Activated naive CD8-positive, alpha-beta T cell treated with anti-CD3 and anti-CD28 coated beads, Interleukin-2, amount 50 U/mL, for 16 hours (primary cell): ENCODE data around the gene NCAPD3.
A peak's percentile ranks its signal among the peaks of the same experiment; 100 is the strongest.
"Not testable (repeated sequence)": the region's sequence is repeated elsewhere in the genome, so short reads cannot be mapped to it uniquely, and the experiment has no call there.

Source experiments
- DNase-seq: peaks from one replicate; pipeline ENCODE4 v3.0.0-alpha.2; 2020; ENCODE audit warnings: low read depth, low spot score

The NCAPD3 gene

GRCh38 chr11:134223836-134224709 is at the start of gene NCAPD3, which contains the start of gene VPS26B:
TSS of gene NCAPD3 (minus strand) at chr11:134223967. CDS start at chr11:134223926, 41 bp downstream.
TSS of gene VPS26B (plus strand) at chr11:134224671. CDS start at chr11:134225123, 452 bp downstream.
- DNase-seq = peak; percentile 92

- no peak for DNase-seq
Measured at GRCh38 chr11:134273317-134273712, 49.5 kb upstream of the NCAPD3 start.

GRCh38 chr11:134272381-134273316 is 48.9 kb upstream of the NCAPD3 start:
- no peak for DNase-seq

GRCh38 chr11:134271978-134272377 is 48.2 kb upstream of the NCAPD3 start:
- no peak for DNase-seq

- no peak for DNase-seq
Measured at GRCh38 chr11:134270250-134270714, 46.5 kb upstream of the NCAPD3 start.

GRCh38 chr11:134267966-134268365 is 44.2 kb upstream of the NCAPD3 start:
- no peak for DNase-seq

- no peak for DNase-seq
Measured at GRCh38 chr11:134267461-134267860, 43.7 kb upstream of the NCAPD3 start.

- DNase-seq = no peak
Measured at GRCh38 chr11:134266841-134267251, 43.1 kb upstream of the NCAPD3 start.

GRCh38 chr11:134266440-134266839 is 42.7 kb upstream of the NCAPD3 start:
- no peak for DNase-seq

GRCh38 chr11:134264966-134265764 is 41.4 kb upstream of the NCAPD3 start:
- no peak for DNase-seq

GRCh38 chr11:134261626-134262488 is 38.1 kb upstream of the NCAPD3 start:
- DNase-seq = no peak

GRCh38 chr11:134260983-134261382 is 37.2 kb upstream of the NCAPD3 start:
- no peak for DNase-seq

GRCh38 chr11:134260503-134260902 is 36.7 kb upstream of the NCAPD3 start:
- no peak for DNase-seq

- no peak for DNase-seq
Measured at GRCh38 chr11:134258577-134258976, 34.8 kb upstream of the NCAPD3 start.

- DNase-seq = no peak
Measured at GRCh38 chr11:134257101-134257500, 33.3 kb upstream of the NCAPD3 start.

- DNase-seq = not testable (repeated sequence)
Measured at GRCh38 chr11:134255184-134255561, 31.4 kb upstream of the NCAPD3 start.

- no peak for DNase-seq
Measured at GRCh38 chr11:134254433-134255183, 30.8 kb upstream of the NCAPD3 start.

- peak; percentile 94 for DNase-seq
Measured at GRCh38 chr11:134253188-134253993, 29.6 kb upstream of the NCAPD3 start, which contains the start of the genes ACAD8 and THYN1. TSS of gene ACAD8 (plus strand) at chr11:134253568. CDS start at chr11:134253601, 33 bp downstream. TSS of gene THYN1 (minus strand) at chr11:134253352. CDS start at chr11:134252882, 470 bp downstream.
